KMS-11 (cell line): Measurements from ENCODE around the gene CDH26.

ENCODE experiments used
- H2AFZ ChIP-seq: fragments of 200-600 bp; sonication (generic); 2 replicates; pipeline ENCODE4 v1.6.1; 2016; ENCODE audit warnings: antibody characterized with exemption, mixed run types, low read depth
- H3K27ac ChIP-seq: fragments of 200-600 bp; sonication (generic); 2 replicates; pipeline ENCODE4 v1.6.1; 2016; ENCODE audit warnings: mild to moderate bottlenecking, mixed run types
- H3K27me3 ChIP-seq: fragments of 200-600 bp; sonication (generic); 2 replicates; pipeline ENCODE4 v1.6.1; 2017; ENCODE audit warnings: mild to moderate bottlenecking, low read depth, mixed run types, moderate library complexity; ENCODE audit not compliant: insufficient read depth
- H3K36me3 ChIP-seq: fragments of 200-600 bp; sonication (generic); 2 replicates; pipeline ENCODE4 v1.6.1; 2017; ENCODE audit warnings: mild to moderate bottlenecking, mixed run types; ENCODE audit not compliant: insufficient read depth
- H3K4me1 ChIP-seq: fragments of 200-600 bp; sonication (generic); 2 replicates; pipeline ENCODE4 v1.6.1; 2016; ENCODE audit warnings: mild to moderate bottlenecking, low read depth, mixed run types; ENCODE audit not compliant: poor library complexity, severe bottlenecking
- H3K4me2 ChIP-seq: fragments of 200-600 bp; sonication (generic); 2 replicates; pipeline ENCODE4 v1.7.0; 2016; ENCODE audit warnings: mild to moderate bottlenecking, mixed run types
- H3K4me3 ChIP-seq: fragments of 200-600 bp; sonication (generic); IDR thresholded peaks from 2 replicates; pipeline ENCODE4 v1.6.1; 2017; ENCODE audit warnings: low read depth, low read length, mixed read lengths; ENCODE audit not compliant: insufficient read depth
- H3K79me2 ChIP-seq: fragments of 200-600 bp; sonication (generic); 2 replicates; pipeline ENCODE4 v1.6.1; 2016; ENCODE audit warnings: low read depth, mixed run types; ENCODE audit not compliant: insufficient read depth
- H3K9ac ChIP-seq: fragments of 200-600 bp; sonication (generic); 2 replicates; pipeline ENCODE4 v1.6.1; 2016; ENCODE audit warnings: mild to moderate bottlenecking, mixed run types
- H4K20me1 ChIP-seq: fragments of 200-600 bp; sonication (generic); 2 replicates; pipeline ENCODE4 v1.6.1; 2016; ENCODE audit warnings: mild to moderate bottlenecking, mixed run types; ENCODE audit not compliant: insufficient read depth
- CTCF ChIP-seq: fragments of 200-600 bp; sonication (generic); conservative IDR thresholded peaks from 2 replicates; pipeline ENCODE4 v1.6.1; 2017; ENCODE audit warnings: low read depth, mild to moderate bottlenecking, antibody characterized with exemption, low read length, moderate library complexity, mixed read lengths

The CDH26 gene

GRCh38 chr20:59920944-59921343 lies 37.3 kb upstream of the CDH26 start:
- Histone ChIP-seq H3K4me1 (peaks cover 22% of the 10 kb centered on the region), H4K20me1 (no peaks in the 10 kb centered on the region), H3K4me2 (no peak overlapping the region), H3K79me2 (no peaks in the 10 kb centered on the region), H3K9ac (no peak overlapping the region), H3K4me3 (no peak overlapping the region), H3K36me3 (no peaks in the 10 kb centered on the region), H3K27ac (no peak overlapping the region), H3K27me3 (no peaks in the 10 kb centered on the region), H2AFZ (no peak overlapping the region)
- no peak for TF ChIP-seq CTCF

DNA sequence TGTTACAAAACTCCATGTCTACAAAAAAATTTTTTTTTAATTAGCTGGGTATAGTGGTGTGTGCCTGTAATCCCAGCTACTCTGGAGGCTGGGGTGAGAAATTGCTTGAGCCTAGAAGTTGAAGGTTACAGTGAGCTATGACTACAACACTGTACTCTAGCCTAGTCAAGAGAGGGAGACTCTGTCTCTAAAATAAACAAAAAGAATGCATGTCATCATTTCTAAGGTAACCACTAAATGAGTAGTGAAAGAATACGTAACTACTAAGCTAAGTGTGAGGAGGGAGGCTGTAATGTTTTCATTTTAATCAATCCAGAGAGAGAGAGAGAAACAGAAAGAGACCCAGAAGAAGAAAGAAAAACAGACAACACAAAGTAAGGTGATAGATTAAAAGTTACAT lies 34.7 kb upstream of the CDH26 start:
- Histone ChIP-seq H3K4me2 (peak overlapping the region; percentile 8; the same call in 1 of the 2 replicates), H3K4me1 (peaks cover 36% of the 10 kb centered on the region), H2AFZ (no peak overlapping the region), H3K79me2 (no peaks in the 10 kb centered on the region), H3K27ac (no peak overlapping the region; the same call in 1 of the 2 replicates), H3K36me3 (no peaks in the 10 kb centered on the region), H3K9ac (no peak overlapping the region), H3K27me3 (no peaks in the 10 kb centered on the region), H4K20me1 (no peaks in the 10 kb centered on the region), H3K4me3 (no peak overlapping the region)
- no peak for TF ChIP-seq CTCF

- no peaks in the 10 kb centered on the region for H3K36me3 ChIP-seq
- H3K4me2 ChIP-seq = no peak overlapping the region
- no peaks in the 10 kb centered on the region for H4K20me1 ChIP-seq
- peaks cover 55% of the 10 kb centered on the region for H3K4me1 ChIP-seq
- H3K4me3 ChIP-seq = no peak overlapping the region
- no peak overlapping the region for H2AFZ ChIP-seq
- TF ChIP-seq CTCF = no peak
- no peak overlapping the region for H3K27ac ChIP-seq
- no peaks in the 10 kb centered on the region for H3K27me3 ChIP-seq
- no peak overlapping the region for H3K9ac ChIP-seq
- no peaks in the 10 kb centered on the region for H3K79me2 ChIP-seq
Measured at GRCh38 chr20:59925359-59925758, 32.9 kb upstream of the CDH26 start.

DNA sequence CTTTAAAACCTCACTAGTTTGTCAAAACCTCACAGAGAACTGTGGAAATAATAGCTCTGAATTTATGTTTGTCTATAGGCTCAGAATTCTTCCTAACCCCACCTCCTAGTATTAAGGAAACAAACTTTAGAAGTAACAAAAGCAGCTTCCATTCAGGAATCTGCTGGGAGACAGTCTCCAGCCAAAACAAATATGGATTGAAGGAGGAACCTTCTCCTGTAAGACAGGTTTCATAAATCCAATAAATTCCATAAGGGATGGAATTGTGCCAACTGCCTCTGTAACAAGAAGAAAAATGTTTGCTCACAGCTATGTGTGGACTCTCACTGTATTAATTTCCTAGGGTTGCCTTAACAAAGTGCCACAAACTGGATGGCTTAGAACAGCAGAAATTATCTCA lies 32.3 kb upstream of the CDH26 start:
- Histone ChIP-seq H4K20me1 (no peaks in the 10 kb centered on the region), H3K27me3 (no peaks in the 10 kb centered on the region), H3K4me3 (no peak overlapping the region), H3K79me2 (no peaks in the 10 kb centered on the region), H3K4me1 (peaks cover 56% of the 10 kb centered on the region), H3K4me2 (no peak overlapping the region), H3K9ac (no peak overlapping the region), H3K27ac (no peak overlapping the region), H2AFZ (no peak overlapping the region), H3K36me3 (no peaks in the 10 kb centered on the region)
- no peak for TF ChIP-seq CTCF
